ENCODE measurements around the gene SLC2A2. TPM values are rescaled to one million over a fixed set of nuclear protein-coding genes. Genes with fewer than 3 reads are reported as not detected.

SLC2A2 gene
- total RNA-seq, 4 donors from 2014 or later = not detected

DNA sequence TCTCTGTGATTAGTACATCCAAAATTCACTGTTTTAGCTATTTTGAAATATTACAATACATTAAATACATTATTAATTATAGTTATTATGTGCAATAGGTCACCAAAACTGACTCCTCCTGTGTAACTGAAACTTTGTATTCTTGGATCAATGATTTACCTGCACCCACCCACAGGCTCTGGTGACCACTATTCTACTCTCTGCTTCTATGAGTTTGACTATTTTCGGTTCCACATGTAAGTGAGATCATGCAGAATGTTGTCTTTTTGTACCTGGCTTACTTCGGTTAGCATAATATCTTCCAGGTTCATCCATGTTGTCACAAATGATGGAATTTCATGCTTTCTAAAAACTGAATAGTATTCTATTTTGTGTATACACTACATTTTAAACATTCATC is 43.8 kb downstream of the SLC2A2 start:
- no peak for DNase-seq
- WGBS, 2 donors (ENCODE audit: low coverage in 1 of 2) = 75 to 83% methylated on average over 2 of the region's 2 CpGs
- H3K4me1 ChIP-seq = no peaks in the 10 kb centered on the region
- no peak overlapping the region for H3K27ac ChIP-seq
- peaks cover 0 to 3% of the 10 kb centered on the region in 2 donors for H3K9me3 ChIP-seq
- TF ChIP-seq, protein P1, sequence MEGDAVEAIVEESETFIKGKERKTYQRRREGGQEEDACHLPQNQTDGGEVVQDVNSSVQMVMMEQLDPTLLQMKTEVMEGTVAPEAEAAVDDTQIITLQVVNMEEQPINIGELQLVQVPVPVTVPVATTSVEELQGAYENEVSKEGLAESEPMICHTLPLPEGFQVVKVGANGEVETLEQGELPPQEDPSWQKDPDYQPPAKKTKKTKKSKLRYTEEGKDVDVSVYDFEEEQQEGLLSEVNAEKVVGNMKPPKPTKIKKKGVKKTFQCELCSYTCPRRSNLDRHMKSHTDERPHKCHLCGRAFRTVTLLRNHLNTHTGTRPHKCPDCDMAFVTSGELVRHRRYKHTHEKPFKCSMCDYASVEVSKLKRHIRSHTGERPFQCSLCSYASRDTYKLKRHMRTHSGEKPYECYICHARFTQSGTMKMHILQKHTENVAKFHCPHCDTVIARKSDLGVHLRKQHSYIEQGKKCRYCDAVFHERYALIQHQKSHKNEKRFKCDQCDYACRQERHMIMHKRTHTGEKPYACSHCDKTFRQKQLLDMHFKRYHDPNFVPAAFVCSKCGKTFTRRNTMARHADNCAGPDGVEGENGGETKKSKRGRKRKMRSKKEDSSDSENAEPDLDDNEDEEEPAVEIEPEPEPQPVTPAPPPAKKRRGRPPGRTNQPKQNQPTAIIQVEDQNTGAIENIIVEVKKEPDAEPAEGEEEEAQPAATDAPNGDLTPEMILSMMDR (IDR thresholded peaks at IDR 0.05) = no peak
- TF ChIP-seq EP300 (IDR thresholded peaks at IDR 0.05; ENCODE audit: low read depth) (no peak), POLR2A (IDR thresholded peaks at IDR 0.05) (no peak), POLR2AphosphoS5 (IDR thresholded peaks at IDR 0.05) (no peak)
- H3K36me3 ChIP-seq = no peaks in the 10 kb centered on the region
- in situ Hi-C loops (cut with MboI; ENCODE audit: low pct_ligation_motif_present in 1 of 4, low pct_unique_long_range_greater_than_20kb in 1 of 4, low sequenced_read_pairs in 3 of 4) = no loop called here
- intact Hi-C loops (cut with DNase I; ENCODE audit: low total_unique reads) = no loop called here
- no peak overlapping the region for H3K4me3 ChIP-seq
- no peaks in the 10 kb centered on the region for H3K27me3 ChIP-seq

DNA sequence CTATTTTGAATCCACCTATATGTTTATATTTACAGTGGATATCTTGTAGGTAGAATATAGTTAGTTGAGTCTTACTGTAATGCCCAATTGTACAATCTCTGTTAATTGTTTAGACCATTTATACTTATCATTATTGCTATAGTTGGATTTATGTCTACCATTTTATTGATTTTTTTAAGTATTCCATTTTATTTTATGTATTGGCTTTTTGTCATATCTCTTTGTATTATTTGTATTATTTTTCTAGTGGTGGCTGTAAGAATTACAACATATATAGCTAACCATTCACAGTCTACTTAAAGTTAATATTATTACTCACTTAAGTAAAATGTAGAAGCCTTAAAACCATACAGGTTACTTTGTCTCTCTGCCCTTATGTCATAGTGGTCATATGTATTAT is 46.1 kb downstream of the SLC2A2 start:
- H3K4me1 ChIP-seq = no peaks in the 10 kb centered on the region
- DNase-seq = no peak
- no peaks in the 10 kb centered on the region for H3K27me3 ChIP-seq
- H3K9me3 ChIP-seq = peaks cover 0 to 3% of the 10 kb centered on the region in 2 donors
- in situ Hi-C loops (cut with MboI; ENCODE audit: low pct_ligation_motif_present in 1 of 4, low pct_unique_long_range_greater_than_20kb in 1 of 4, low sequenced_read_pairs in 3 of 4) (no loop called here), intact Hi-C loops (cut with DNase I; ENCODE audit: low total_unique reads) (no loop called here)
- TF ChIP-seq EP300 (IDR thresholded peaks at IDR 0.05; ENCODE audit: low read depth) = no peak
- TF ChIP-seq, protein P1 (IDR thresholded peaks at IDR 0.05) = no peak
- no peak overlapping the region for H3K27ac ChIP-seq
- no peak overlapping the region for H3K4me3 ChIP-seq
- no peaks in the 10 kb centered on the region for H3K36me3 ChIP-seq

DNA sequence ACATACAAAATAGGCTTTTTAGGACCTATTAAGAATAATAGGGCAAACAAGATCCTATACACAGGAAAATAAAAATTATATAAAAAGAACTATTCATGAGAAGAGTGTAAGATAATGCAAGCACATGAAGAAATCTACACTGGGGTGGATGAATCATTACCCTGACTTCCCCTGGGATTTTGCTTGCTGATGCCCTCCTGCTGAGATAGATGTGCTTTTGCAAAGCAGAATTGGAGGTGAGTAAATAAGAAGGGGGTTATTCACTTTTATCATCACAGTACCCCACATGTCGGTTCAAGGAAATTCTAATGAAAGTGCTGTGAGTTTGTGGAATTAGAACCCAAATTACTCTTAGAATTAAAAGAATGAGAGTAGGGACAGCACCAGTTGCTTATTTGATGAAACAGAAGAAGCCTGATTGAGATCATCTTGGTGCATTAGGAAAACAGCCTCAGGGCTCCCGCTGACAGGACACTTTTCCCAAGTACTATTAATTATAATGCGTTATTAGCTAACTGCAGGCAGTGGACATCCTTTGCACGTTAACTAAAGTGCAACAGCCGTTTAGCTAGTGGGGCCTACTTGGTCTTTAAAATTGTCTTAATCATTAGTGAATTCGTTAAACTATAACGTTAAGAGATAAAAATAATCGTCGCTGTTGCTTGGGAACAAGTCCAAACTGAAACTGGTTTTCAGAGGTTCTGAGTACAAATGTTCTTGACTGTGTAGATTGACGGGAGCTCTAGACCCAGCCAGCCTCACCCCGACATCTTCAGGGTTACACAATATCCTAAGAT is 48.4 kb downstream of the SLC2A2 start:
- Histone ChIP-seq H3K27me3 (no peaks in the 10 kb centered on the region), H3K4me1 (no peaks in the 10 kb centered on the region), H3K4me3 (no peak overlapping the region), H3K27ac (no peak overlapping the region), H3K9me3 (no peaks in the 10 kb centered on the region), H3K36me3 (no peaks in the 10 kb centered on the region)
- TF ChIP-seq EP300 (IDR thresholded peaks at IDR 0.05; ENCODE audit: low read depth) = no peak
- TF ChIP-seq, protein P1 (IDR thresholded peaks at IDR 0.05) = no peak
- no peak for TF ChIP-seq POLR2A (IDR thresholded peaks at IDR 0.05)
- no peak for TF ChIP-seq POLR2AphosphoS5 (IDR thresholded peaks at IDR 0.05)
- in situ Hi-C loops (cut with MboI; ENCODE audit: low pct_ligation_motif_present in 1 of 4, low pct_unique_long_range_greater_than_20kb in 1 of 4, low sequenced_read_pairs in 3 of 4) (no loop called here), intact Hi-C loops (cut with DNase I; ENCODE audit: low total_unique reads) (no loop called here)
- 74 to 86% methylated on average over 11 of the region's 11 CpGs for WGBS, 2 donors (ENCODE audit: low coverage in 1 of 2)
- DNase-seq = no peak

DNA sequence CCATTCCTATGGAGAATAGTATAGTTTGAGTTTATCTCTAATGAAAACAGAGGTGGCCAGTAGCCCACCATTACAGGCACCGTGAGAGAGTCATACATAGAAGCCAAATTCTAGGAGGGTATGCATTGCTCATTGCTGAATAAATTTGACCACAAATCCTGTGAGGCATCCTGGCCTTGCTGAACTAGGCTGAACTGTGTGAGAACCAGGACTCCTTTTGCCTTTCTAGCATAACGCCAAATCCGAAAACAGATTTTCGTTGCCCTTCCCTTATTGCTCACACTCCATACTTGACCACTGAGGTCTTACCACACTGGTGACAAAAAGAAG is 50.4 kb downstream of the SLC2A2 start:
- no peak for DNase-seq
- Histone ChIP-seq H3K9me3 (no peaks in the 10 kb centered on the region), H3K27me3 (no peaks in the 10 kb centered on the region), H3K4me3 (no peak overlapping the region), H3K4me1 (no peaks in the 10 kb centered on the region), H3K36me3 (no peaks in the 10 kb centered on the region), H3K27ac (no peak overlapping the region)
- TF ChIP-seq EP300 (IDR thresholded peaks at IDR 0.05; ENCODE audit: low read depth) (no peak), POLR2AphosphoS5 (IDR thresholded peaks at IDR 0.05) (no peak), POLR2A (IDR thresholded peaks at IDR 0.05) (no peak)
- TF ChIP-seq, protein P1 (IDR thresholded peaks at IDR 0.05) = no peak
- in situ Hi-C loops (cut with MboI; ENCODE audit: low pct_ligation_motif_present in 1 of 4, low pct_unique_long_range_greater_than_20kb in 1 of 4, low sequenced_read_pairs in 3 of 4) (no loop called here), intact Hi-C loops (cut with DNase I; ENCODE audit: low total_unique reads) (no loop called here)
- WGBS, 2 donors (ENCODE audit: low coverage in 1 of 2) = 75 to 100% methylated on average over 1 to 4 of the region's 4 CpGs
